Stomach (tissue), 9 donors: ENCODE results near the gene FBN2. TPM values are rescaled to one million over a fixed set of nuclear protein-coding genes. Genes with fewer than 3 reads are reported as not detected.

Experiments
- DNase-seq, 2 donors: peaks; one replicate each; pipeline versions ENCODE4 v3.0.0 to v3.0.0-alpha.2; 2013 to 2019
- H3K27ac ChIP-seq, 5 donors: fragments of 200-600 bp in 4 of 5; sonication (generic) in 4 of 5; one replicate each; pipeline ENCODE4 v1.5.1; 2013 to 2019; ENCODE audit warnings: mild to moderate bottlenecking in 1 of 5, moderate library complexity in 1 of 5
- H3K27me3 ChIP-seq, 3 donors: fragments of 200-600 bp; sonication (generic); one replicate each; pipeline ENCODE4 v1.5.1; 2017 to 2019; ENCODE audit warnings: mixed run types in 1 of 3
- H3K36me3 ChIP-seq, 4 donors: fragments of 200-600 bp; sonication (generic); 1 replicate in 3 of 4; 2 replicates in 1 of 4; pipeline ENCODE4 v1.5.1; 2016 to 2019
- H3K4me1 ChIP-seq, 4 donors: fragments of 200-600 bp; sonication (generic); one replicate each; pipeline ENCODE4 v1.5.1; 2016 to 2019
- H3K4me3 ChIP-seq, 4 donors: fragments of 200-600 bp; sonication (generic) in 3 of 4; one replicate each; pipeline ENCODE4 v1.5.1; 2016 to 2019; ENCODE audit warnings: mild to moderate bottlenecking in 1 of 4
- H3K9me3 ChIP-seq, 4 donors: fragments of 200-600 bp; sonication (generic); one replicate each; pipeline ENCODE4 v1.5.1; 2016 to 2019
- EP300 ChIP-seq: sonication (generic); formaldehyde crosslinking; IDR thresholded peaks from one replicate; pipeline ENCODE4 v1.6.1; 2017; ENCODE audit warnings: antibody characterized with exemption
- POLR2A ChIP-seq, 4 donors: fragments of 450-650 bp; IDR thresholded peaks; one replicate each; pipeline ENCODE4 v1.6.1; 2016; ENCODE audit warnings: antibody characterized with exemption in 4 of 4, control low read depth in 2 of 4, mild to moderate bottlenecking in 1 of 4, moderate library complexity in 1 of 4
- POLR2AphosphoS5 ChIP-seq, 3 donors: sonication (generic); formaldehyde crosslinking; IDR thresholded peaks; one replicate each; pipeline ENCODE4 v1.6.1; 2016; ENCODE audit warnings: antibody characterized with exemption in 3 of 3
- WGBS, 5 donors: extraction: QIAGEN DNeasy Blood & Tissue Kit in 3 of 5; methylation state at CpG; one replicate each; pipeline versions ENCODE4 v1.1.5 to v1.1.7; 2013 to 2018; 5-methylcytosine and 5-hydroxymethylcytosine counted together
- intact Hi-C: fragments of 100-400 bp; cut with DNase I; formaldehyde crosslinking; loops from one replicate; pipeline ENCODE4 v1.15.1; 2023; ENCODE audit warnings: low total_unique reads
- polyA plus RNA-seq, 3 donors: library from polyadenylated mRNA; stranded (reverse); fragments of 200-250 nt; gene quantifications; one replicate each; pipeline ENCODE4 v1.2.3, GENCODE V29; 2013
- total RNA-seq, 5 donors: library from RNA; depleted of rRNA; stranded (reverse); fragments of >200 nt; gene quantifications; one replicate each; pipeline versions ENCODE4 v1.1.0 to v1.2.3, GENCODE V29; 2014 to 2016
- TF ChIP-seq, protein P1 (sequence below), 7 experiments: fragments of 450-650 bp in 4 of 7; fragments of 200-600 bp in 3 of 7; sonication (generic) in 3 of 7; IDR thresholded peaks; one replicate each; pipeline ENCODE4 v1.5.1; 2016 to 2019; ENCODE audit warnings: antibody characterized with exemption in 7 of 7, control low read depth in 2 of 7, mild to moderate bottlenecking in 1 of 7
- donor health status: healthy with polysubstance abuse.
- donor health status: Bipolar disorder and iron deficiency.
- donor health status: healthy.

The FBN2 gene
- total and polyA plus RNA-seq, 8 donors, result under 0.01 to 42.8 (median 1.9) TPM

DNA sequence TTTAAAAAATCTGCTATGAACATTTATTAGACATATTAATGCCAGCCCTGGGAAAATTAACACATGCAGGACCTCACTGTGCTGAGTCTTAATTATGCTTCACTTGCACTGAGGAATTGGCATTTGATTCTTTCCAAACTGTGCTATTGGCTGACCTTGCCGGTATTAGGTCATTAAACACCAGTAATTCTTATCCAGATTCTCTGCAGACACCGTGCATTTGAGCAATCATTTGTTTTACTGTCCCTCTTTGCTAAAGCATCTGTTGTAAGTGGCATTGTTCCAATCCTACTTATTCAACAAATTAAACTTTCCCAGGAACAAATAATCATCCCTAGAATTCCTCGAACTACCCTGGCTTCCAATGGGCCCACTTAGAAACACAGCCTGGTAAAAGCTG lies 309.5 kb downstream of the FBN2 start:
- intact Hi-C loops, result no loop called here
- no peak overlapping the region for H3K27ac ChIP-seq
- DNase-seq, result peak in 1 of 2 donors; percentile 70

DNA sequence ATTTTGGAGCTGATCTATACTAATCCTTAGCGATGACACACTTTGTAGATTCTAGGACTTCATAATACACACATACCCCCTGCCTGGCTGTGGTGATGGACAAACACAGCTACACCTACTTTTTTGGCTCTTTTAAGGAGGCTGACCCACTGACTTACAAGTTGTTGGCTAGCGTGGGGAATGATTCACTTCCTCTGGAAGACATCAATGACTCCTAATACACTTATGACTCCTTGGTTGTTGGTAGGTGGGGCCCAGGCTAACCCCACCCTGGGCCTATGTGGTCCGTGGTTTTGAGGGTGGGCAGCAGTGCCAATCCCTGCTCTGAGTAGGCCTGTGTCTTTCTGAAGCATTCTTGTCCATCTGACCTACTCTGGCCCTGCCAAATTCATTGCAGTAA lies 310.0 kb downstream of the FBN2 start:
- no peak for TF ChIP-seq EP300
- Histone ChIP-seq H3K27me3 (no peaks in the 10 kb centered on the region), H3K27ac (no peak overlapping the region), H3K36me3 (no peaks in the 10 kb centered on the region), H3K4me1 (no peaks in the 10 kb centered on the region), H3K9me3 (no peaks in the 10 kb centered on the region), H3K4me3 (no peak overlapping the region)
- WGBS, 5 donors, result 43 to 80% (median 68%) methylated on average over 3 of the region's 3 CpGs
- DNase-seq, result peak in 1 of 2 donors; percentile 55
- intact Hi-C loops, result no loop called here

More for the DNA sequence above, 309.5 kb downstream of the FBN2 start:
- no peaks in the 10 kb centered on the region for H3K27me3 ChIP-seq
- H3K4me1 ChIP-seq, result no peaks in the 10 kb centered on the region
- TF ChIP-seq POLR2A (IDR thresholded peaks at IDR 0.05) (no peak), POLR2AphosphoS5 (IDR thresholded peaks at IDR 0.05) (no peak), EP300 (no peak)
- TF ChIP-seq, protein P1, sequence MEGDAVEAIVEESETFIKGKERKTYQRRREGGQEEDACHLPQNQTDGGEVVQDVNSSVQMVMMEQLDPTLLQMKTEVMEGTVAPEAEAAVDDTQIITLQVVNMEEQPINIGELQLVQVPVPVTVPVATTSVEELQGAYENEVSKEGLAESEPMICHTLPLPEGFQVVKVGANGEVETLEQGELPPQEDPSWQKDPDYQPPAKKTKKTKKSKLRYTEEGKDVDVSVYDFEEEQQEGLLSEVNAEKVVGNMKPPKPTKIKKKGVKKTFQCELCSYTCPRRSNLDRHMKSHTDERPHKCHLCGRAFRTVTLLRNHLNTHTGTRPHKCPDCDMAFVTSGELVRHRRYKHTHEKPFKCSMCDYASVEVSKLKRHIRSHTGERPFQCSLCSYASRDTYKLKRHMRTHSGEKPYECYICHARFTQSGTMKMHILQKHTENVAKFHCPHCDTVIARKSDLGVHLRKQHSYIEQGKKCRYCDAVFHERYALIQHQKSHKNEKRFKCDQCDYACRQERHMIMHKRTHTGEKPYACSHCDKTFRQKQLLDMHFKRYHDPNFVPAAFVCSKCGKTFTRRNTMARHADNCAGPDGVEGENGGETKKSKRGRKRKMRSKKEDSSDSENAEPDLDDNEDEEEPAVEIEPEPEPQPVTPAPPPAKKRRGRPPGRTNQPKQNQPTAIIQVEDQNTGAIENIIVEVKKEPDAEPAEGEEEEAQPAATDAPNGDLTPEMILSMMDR (IDR thresholded peaks at IDR 0.05), result no peak
- H3K36me3 ChIP-seq, result no peaks in the 10 kb centered on the region
- H3K4me3 ChIP-seq, result no peak overlapping the region
- 39 to 56% (median 46%) methylated on average over 3 of the region's 3 CpGs for WGBS, 5 donors
- H3K9me3 ChIP-seq, result no peaks in the 10 kb centered on the region

DNA sequence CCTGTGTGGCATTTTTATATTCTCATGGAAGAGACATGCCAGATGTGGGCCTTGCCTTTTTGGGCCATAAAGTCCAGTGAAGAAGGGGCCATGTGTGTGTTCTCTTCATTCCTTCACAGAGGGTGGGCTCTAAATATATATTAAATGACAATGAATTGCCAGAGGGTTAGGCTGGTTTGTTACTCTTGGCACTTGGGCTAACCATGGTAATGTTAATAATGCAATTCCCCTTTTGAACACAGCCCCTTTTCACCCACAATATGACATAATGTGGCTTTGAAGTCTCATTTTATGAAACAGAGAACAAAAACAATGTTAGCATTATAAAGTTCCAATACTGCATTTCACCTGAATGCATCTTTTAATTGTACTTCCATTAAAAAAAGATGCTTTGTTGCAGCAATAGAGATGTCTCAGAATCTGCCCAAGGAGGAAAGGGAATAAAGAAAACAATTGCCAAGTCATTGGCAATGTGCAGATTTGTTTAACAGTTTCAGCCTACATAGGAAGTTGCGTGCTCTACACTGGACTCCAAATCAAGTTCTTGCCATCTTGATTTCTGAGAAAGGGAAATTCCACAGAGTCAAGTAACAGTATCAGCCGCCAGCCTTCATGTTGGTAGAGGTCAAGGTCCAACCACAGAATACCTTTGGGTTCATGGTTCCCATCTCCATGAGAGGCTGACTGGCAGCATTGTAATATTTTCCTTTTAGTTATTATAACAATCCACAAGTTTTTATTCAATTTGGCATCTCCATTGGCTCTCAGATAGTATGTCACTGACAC lies 312.6 kb downstream of the FBN2 start:
- no peaks in the 10 kb centered on the region for H3K27me3 ChIP-seq
- WGBS, 5 donors, result 86 to 96% (median 89%) methylated on average over 2 of the region's 2 CpGs
- no peak overlapping the region for H3K27ac ChIP-seq
- H3K4me3 ChIP-seq, result no peak overlapping the region
- DNase-seq, result no peak
- H3K9me3 ChIP-seq, result no peaks in the 10 kb centered on the region
- intact Hi-C loops, result no loop called here
- TF ChIP-seq POLR2A (IDR thresholded peaks at IDR 0.05) (no peak), EP300 (no peak), POLR2AphosphoS5 (IDR thresholded peaks at IDR 0.05) (no peak)
- TF ChIP-seq, protein P1 (IDR thresholded peaks at IDR 0.05), result no peak
- H3K36me3 ChIP-seq, result no peaks in the 10 kb centered on the region
- H3K4me1 ChIP-seq, result no peaks in the 10 kb centered on the region

DNA sequence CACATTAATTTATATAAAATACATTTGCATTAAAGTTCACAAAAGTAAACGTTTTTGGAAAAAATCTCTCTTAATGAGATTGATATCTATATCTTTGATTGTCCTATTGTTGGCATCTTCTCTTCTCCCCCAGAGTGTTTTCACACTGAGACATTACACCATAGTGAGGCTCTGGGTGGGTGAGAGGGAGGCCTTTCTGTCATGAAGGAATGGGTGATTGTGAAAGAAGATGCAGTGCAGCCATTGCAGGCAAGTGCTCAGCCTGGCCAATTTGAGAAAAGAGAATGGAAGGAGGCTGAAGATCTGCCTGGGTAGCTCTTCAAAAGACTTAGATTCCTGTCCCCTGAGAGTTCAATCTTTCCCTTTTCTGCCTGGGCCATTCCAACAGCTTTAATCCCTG lies 313.7 kb downstream of the FBN2 start:
- H3K27me3 ChIP-seq, result no peaks in the 10 kb centered on the region
- no peak overlapping the region for H3K27ac ChIP-seq
- intact Hi-C loops, result no loop called here
- H3K4me3 ChIP-seq, result no peak overlapping the region
- TF ChIP-seq POLR2AphosphoS5 (IDR thresholded peaks at IDR 0.05) (no peak), EP300 (no peak), POLR2A (IDR thresholded peaks at IDR 0.05) (no peak)
- TF ChIP-seq, protein P1 (IDR thresholded peaks at IDR 0.05), result no peak
- no peak for DNase-seq
- no peaks in the 10 kb centered on the region for H3K4me1 ChIP-seq
- H3K36me3 ChIP-seq, result no peaks in the 10 kb centered on the region
- H3K9me3 ChIP-seq, result no peaks in the 10 kb centered on the region
- WGBS, 5 donors, result 70 to 79% (median 74%) methylated on average over 1 of the region's 1 CpG

DNA sequence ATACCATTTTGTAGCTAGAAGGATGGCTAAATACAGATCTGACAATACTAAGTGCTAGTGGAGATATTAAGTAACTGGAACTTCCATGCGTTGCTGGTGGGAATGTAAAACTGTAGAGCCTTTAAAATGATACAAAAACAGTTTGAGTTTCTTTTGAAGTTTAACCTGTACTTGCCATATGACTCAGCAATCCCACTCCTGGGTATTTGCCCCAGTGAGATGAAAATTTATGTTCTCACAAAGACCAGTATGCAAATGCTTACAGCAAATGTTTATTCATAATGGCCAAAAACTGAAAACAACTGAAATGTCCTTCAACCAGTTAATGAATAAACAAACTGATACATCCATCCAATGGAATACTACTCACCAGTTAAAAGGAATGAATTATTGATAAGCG lies 317.2 kb downstream of the FBN2 start:
- Histone ChIP-seq H3K27ac (no peak overlapping the region), H3K27me3 (no peaks in the 10 kb centered on the region), H3K9me3 (no peaks in the 10 kb centered on the region), H3K4me1 (no peaks in the 10 kb centered on the region), H3K36me3 (no peaks in the 10 kb centered on the region), H3K4me3 (no peak overlapping the region)
- no peak for DNase-seq
- intact Hi-C loops, result no loop called here
- WGBS, 5 donors, result 94 to 97% (median 96%) methylated on average over 2 of the region's 2 CpGs
- TF ChIP-seq EP300 (no peak), POLR2AphosphoS5 (IDR thresholded peaks at IDR 0.05) (no peak), POLR2A (IDR thresholded peaks at IDR 0.05) (no peak)
- TF ChIP-seq, protein P1 (IDR thresholded peaks at IDR 0.05), result no peak
